ENCODE data around the gene SPPL2B. TPM values are rescaled to one million over a fixed set of nuclear protein-coding genes. Genes with fewer than 3 reads are reported as not detected.

The SPPL2B gene
- total and polyA plus RNA-seq, 4 donors, result 9.5 to 34.6 (median 21.4) TPM

GRCh38 chr19:2387367-2388288, 59.1 kb downstream of the SPPL2B start:
- no peaks in the 10 kb centered on the region for H3K9me3 ChIP-seq (ENCODE audit: control insufficient read depth in 4 of 4, low read length in 3 of 4)
- H3K9ac ChIP-seq (ENCODE audit: low read depth in 1 of 2, low read length in 2 of 2), result no peak overlapping the region
- no peak for DNase-seq (ENCODE audit: low spot score)
- TF ChIP-seq HNF4A (conservative IDR thresholded peaks at IDR 0.05), result no peak
- TF ChIP-seq RXRA (IDR thresholded peaks at IDR 0.05), result no peak
- no peak for TF ChIP-seq YY1 (IDR thresholded peaks at IDR 0.05)
- TF ChIP-seq SP1 (IDR thresholded peaks at IDR 0.05), result no peak
- 77% methylated on average over 20 of the region's 20 CpGs for WGBS
- no peak overlapping the region for H3K27ac ChIP-seq (ENCODE audit: low read depth in 1 of 2, low read length in 2 of 2)
- H3K27me3 ChIP-seq (ENCODE audit: control insufficient read depth in 4 of 4, insufficient read depth in 4 of 4, low read length in 3 of 4), result no peaks in the 10 kb centered on the region
- H3K4me1 ChIP-seq (ENCODE audit: control insufficient read depth in 4 of 4, insufficient read depth in 4 of 4, low read length in 3 of 4), result no peaks in the 10 kb centered on the region
- no peaks in the 10 kb centered on the region for H3K36me3 ChIP-seq (ENCODE audit: control insufficient read depth in 4 of 4, insufficient read depth in 3 of 4, low read depth in 1 of 4, low read length in 3 of 4)
- H3K4me3 ChIP-seq (ENCODE audit: low read depth in 1 of 3, low read length in 3 of 3), result no peak overlapping the region

GRCh38 chr19:2389594-2389993, 61.1 kb downstream of the SPPL2B start:
- H3K9ac ChIP-seq (ENCODE audit: low read depth in 1 of 2, low read length in 2 of 2), result no peak overlapping the region
- no peak overlapping the region for H3K4me3 ChIP-seq (ENCODE audit: low read depth in 1 of 3, low read length in 3 of 3)
- no peaks in the 10 kb centered on the region for H3K36me3 ChIP-seq (ENCODE audit: control insufficient read depth in 4 of 4, insufficient read depth in 3 of 4, low read depth in 1 of 4, low read length in 3 of 4)
- no peaks in the 10 kb centered on the region for H3K27me3 ChIP-seq (ENCODE audit: control insufficient read depth in 4 of 4, insufficient read depth in 4 of 4, low read length in 3 of 4)
- no peak overlapping the region for H3K27ac ChIP-seq (ENCODE audit: low read depth in 1 of 2, low read length in 2 of 2)
- DNase-seq (ENCODE audit: low spot score), result no peak
- WGBS, result 82% methylated on average over 20 of the region's 21 CpGs
- TF ChIP-seq REST (IDR thresholded peaks at IDR 0.05), result no peak
- TF ChIP-seq RAD21 (IDR thresholded peaks at IDR 0.05), result no peak
- H3K9me3 ChIP-seq (ENCODE audit: control insufficient read depth in 4 of 4, low read length in 3 of 4), result no peaks in the 10 kb centered on the region
- H3K4me1 ChIP-seq (ENCODE audit: control insufficient read depth in 4 of 4, insufficient read depth in 4 of 4, low read length in 3 of 4), result peaks cover 0 to 3% (median 0%) of the 10 kb centered on the region in 4 donors

- no peak overlapping the region for H3K27ac ChIP-seq (ENCODE audit: low read depth in 1 of 2, low read length in 2 of 2)
- peaks cover under 1 to 14% (median 6%) of the 10 kb centered on the region in 4 donors for H3K4me1 ChIP-seq (ENCODE audit: control insufficient read depth in 4 of 4, insufficient read depth in 4 of 4, low read length in 3 of 4)
- TF ChIP-seq CTCF (IDR thresholded peaks at IDR 0.05; ENCODE audit: low read depth, low read length, missing input control) (peak; percentile 75), RAD21 (IDR thresholded peaks at IDR 0.05) (peak; percentile 79 to 84), ZBTB33 (IDR thresholded peaks at IDR 0.05) (no peak)
- no peaks in the 10 kb centered on the region for H3K9me3 ChIP-seq (ENCODE audit: control insufficient read depth in 4 of 4, low read length in 3 of 4)
- no peaks in the 10 kb centered on the region for H3K36me3 ChIP-seq (ENCODE audit: control insufficient read depth in 4 of 4, insufficient read depth in 3 of 4, low read depth in 1 of 4, low read length in 3 of 4)
- H3K9ac ChIP-seq (ENCODE audit: low read depth in 1 of 2, low read length in 2 of 2), result no peak overlapping the region
- no peak for DNase-seq (ENCODE audit: low spot score)
- 5% methylated on average over 10 of the region's 10 CpGs for WGBS
- no peak overlapping the region for H3K4me3 ChIP-seq (ENCODE audit: low read depth in 1 of 3, low read length in 3 of 3)
- no peaks in the 10 kb centered on the region for H3K27me3 ChIP-seq (ENCODE audit: control insufficient read depth in 4 of 4, insufficient read depth in 4 of 4, low read length in 3 of 4)
Measured at GRCh38 chr19:2391118-2391725, 62.7 kb downstream of the SPPL2B start.

Data from liver (tissue), 9 donors.